Nephron (organoid): Measurements from ENCODE around the gene NCKAP1.

Experiments
- H3K27ac Mint-ChIP-seq, 3 experiments: 2 replicates each; pipeline ENCODE4 v1.8.0; 2020; ENCODE audit warnings: mixed read lengths in 3 of 3, mild to moderate bottlenecking in 2 of 3, moderate library complexity in 1 of 3
- H3K27me3 Mint-ChIP-seq: 2 replicates; pipeline ENCODE4 v1.8.0; 2021; ENCODE audit warnings: low read depth, mild to moderate bottlenecking, moderate library complexity, mixed read lengths
- H3K36me3 Mint-ChIP-seq: 2 replicates; pipeline ENCODE4 v1.8.0; 2020; ENCODE audit warnings: low read depth, mixed read lengths
- H3K4me1 Mint-ChIP-seq: 2 replicates; pipeline ENCODE4 v1.8.0; 2020; ENCODE audit warnings: mixed read lengths
- H3K4me3 Mint-ChIP-seq, 3 experiments: 2 replicates each; pipeline ENCODE4 v1.8.0; 2020; ENCODE audit warnings: mild to moderate bottlenecking in 3 of 3, mixed read lengths in 3 of 3, moderate library complexity in 2 of 3
- H3K9me3 Mint-ChIP-seq: 2 replicates; pipeline ENCODE4 v1.8.0; 2020; ENCODE audit warnings: mixed read lengths
- TF ChIP-seq, protein P1 (sequence below), 3 experiments: fragments of 200-600 bp; sonication (generic); IDR thresholded peaks; one replicate each; pipeline ENCODE4 v1.5.0; 2021; ENCODE audit warnings: antibody characterized with exemption in 3 of 3; ENCODE audit not compliant: unreplicated experiment in 3 of 3

Gene NCKAP1

DNA sequence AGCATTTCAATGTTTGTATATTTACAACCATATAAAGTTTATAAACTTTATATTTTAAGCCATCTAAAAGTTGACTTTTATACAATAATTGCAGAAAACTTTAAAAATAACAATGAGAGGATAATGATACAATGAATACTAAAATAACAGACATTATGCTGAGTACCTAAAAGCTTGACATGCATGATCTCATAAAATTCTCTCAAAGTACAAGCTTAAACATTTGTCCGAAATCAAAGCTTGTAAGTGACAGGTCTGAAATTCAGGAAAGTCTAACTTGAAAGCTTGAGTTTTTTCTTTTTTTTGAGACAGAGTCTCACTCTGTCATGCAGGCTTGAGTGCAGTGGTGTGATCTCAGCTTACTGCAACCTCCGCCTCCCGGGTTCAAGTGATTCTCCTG, 87.7 kb downstream of the NCKAP1 start:
- peaks cover 62% of the 10 kb centered on the region for H3K36me3 Mint-ChIP-seq
- H3K4me1 Mint-ChIP-seq: peaks cover 9% of the 10 kb centered on the region
- H3K27ac Mint-ChIP-seq: no peak overlapping the region
- no peaks in the 10 kb centered on the region for H3K27me3 Mint-ChIP-seq
- no peaks in the 10 kb centered on the region for H3K9me3 Mint-ChIP-seq
- no peak overlapping the region for H3K4me3 Mint-ChIP-seq
- TF ChIP-seq, protein P1, sequence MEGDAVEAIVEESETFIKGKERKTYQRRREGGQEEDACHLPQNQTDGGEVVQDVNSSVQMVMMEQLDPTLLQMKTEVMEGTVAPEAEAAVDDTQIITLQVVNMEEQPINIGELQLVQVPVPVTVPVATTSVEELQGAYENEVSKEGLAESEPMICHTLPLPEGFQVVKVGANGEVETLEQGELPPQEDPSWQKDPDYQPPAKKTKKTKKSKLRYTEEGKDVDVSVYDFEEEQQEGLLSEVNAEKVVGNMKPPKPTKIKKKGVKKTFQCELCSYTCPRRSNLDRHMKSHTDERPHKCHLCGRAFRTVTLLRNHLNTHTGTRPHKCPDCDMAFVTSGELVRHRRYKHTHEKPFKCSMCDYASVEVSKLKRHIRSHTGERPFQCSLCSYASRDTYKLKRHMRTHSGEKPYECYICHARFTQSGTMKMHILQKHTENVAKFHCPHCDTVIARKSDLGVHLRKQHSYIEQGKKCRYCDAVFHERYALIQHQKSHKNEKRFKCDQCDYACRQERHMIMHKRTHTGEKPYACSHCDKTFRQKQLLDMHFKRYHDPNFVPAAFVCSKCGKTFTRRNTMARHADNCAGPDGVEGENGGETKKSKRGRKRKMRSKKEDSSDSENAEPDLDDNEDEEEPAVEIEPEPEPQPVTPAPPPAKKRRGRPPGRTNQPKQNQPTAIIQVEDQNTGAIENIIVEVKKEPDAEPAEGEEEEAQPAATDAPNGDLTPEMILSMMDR (IDR thresholded peaks at IDR 0.05; ENCODE audit: unreplicated experiment in 3 of 3): no peak

DNA sequence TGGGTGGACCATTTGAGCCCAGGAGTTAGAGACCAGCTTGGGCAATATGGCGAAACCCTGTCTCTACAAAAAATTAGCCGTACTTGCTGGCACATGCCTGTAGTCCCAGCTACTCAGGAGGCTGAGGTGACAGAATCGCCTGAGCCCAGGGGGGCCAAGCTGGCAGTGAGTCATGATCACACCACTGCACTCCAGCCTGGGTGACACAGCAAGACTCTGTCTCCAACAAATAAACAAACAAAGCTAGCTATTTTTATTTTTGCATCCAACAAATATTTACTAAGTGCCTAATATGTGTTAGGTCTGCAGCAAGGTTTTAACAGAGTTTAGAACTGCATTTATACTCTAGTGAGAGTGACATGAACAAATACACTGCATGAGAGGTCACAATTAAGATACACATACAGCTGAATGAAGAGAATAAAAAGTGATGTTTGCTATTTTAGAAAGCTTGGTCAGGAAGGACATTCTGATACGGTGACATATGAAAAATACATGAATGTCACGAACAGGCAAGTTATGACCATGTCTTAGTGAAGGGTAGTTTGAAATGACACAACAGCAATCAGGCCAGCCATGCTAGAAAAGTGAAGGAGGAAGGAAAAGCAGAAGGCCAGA, 88.6 kb downstream of the NCKAP1 start:
- Mint-ChIP-seq H3K36me3 (peaks cover 62% of the 10 kb centered on the region), H3K27me3 (no peaks in the 10 kb centered on the region), H3K4me1 (peaks cover 9% of the 10 kb centered on the region), H3K9me3 (no peaks in the 10 kb centered on the region), H3K27ac (no peak overlapping the region), H3K4me3 (no peak overlapping the region)
- TF ChIP-seq, protein P1 (IDR thresholded peaks at IDR 0.05; ENCODE audit: unreplicated experiment in 3 of 3): no peak

DNA sequence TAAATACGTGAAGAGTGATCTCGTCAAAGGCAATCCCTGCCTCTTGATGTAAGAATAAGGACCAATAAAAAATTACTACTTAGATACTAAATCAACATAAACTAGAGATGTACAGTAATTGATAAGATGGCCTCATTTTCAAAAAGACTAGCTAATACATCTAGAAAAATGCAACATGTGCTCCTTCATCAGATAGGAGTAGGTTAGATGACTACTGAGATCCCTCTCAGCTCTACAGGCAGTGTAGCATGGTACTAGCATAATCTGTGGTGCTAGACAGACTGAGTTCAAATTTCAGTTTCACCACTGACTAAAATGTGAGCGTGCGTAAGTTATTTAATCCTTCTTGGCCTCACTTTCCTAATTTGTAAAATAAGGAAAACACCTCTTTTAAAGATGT, 89.2 kb downstream of the NCKAP1 start:
- Mint-ChIP-seq H3K27me3 (no peaks in the 10 kb centered on the region), H3K27ac (no peak overlapping the region), H3K9me3 (no peaks in the 10 kb centered on the region), H3K4me1 (peaks cover 9% of the 10 kb centered on the region), H3K36me3 (peaks cover 62% of the 10 kb centered on the region), H3K4me3 (no peak overlapping the region)
- TF ChIP-seq, protein P1 (IDR thresholded peaks at IDR 0.05; ENCODE audit: unreplicated experiment in 3 of 3): no peak

DNA sequence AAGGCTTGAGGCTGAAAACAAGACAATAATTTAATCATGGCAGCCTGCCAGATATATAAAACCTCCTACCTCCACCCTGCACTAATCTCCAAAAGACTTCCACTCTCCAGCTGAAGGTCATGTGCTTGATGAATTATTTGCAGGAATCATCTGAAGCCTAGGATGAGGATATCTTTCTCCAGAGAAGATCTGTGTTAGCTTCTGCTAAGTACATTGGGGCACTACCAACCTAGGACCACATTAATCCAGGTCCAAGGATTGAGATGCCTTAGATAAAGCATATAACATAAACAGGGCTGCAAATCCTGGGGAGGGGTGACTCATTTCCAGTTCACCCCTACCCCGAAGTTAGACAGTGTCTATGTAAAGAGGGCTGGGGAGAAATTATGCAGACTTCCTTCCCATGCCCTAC, 91.3 kb downstream of the NCKAP1 start:
- H3K36me3 Mint-ChIP-seq: peaks cover 57% of the 10 kb centered on the region

DNA sequence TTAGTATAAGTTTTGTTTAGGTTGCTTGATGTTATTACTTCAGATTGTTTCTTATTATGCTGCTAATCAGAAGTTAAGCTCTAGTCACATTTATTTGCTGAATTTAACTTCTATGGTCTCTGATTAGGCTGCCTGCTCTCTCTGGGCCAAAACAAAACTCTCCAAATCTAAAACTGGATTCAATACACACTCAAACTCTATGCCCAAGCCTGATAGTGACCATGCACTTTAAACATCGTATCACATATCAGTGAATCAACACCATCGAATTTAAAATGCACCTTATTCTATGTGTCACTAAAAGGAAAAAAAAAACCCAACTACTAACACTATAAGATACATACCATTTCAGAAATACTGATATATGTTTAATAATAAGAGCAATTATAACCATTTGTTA, 94.9 kb downstream of the NCKAP1 start:
- no peak overlapping the region for H3K4me3 Mint-ChIP-seq

More for the DNA sequence above, 91.3 kb downstream of the NCKAP1 start:
- TF ChIP-seq, protein P1 (IDR thresholded peaks at IDR 0.05; ENCODE audit: unreplicated experiment in 3 of 3): no peak
- Mint-ChIP-seq H3K27me3 (no peaks in the 10 kb centered on the region), H3K4me1 (peaks cover 21% of the 10 kb centered on the region), H3K27ac (peak overlapping the region; percentile 31 to 63 (median 48)), H3K4me3 (no peak overlapping the region), H3K9me3 (no peaks in the 10 kb centered on the region)

More for the DNA sequence above, 94.9 kb downstream of the NCKAP1 start:
- H3K27ac Mint-ChIP-seq: peak overlapping the region; percentile 46 to 78 (median 59)
- H3K36me3 Mint-ChIP-seq: peaks cover 62% of the 10 kb centered on the region
- TF ChIP-seq, protein P1 (IDR thresholded peaks at IDR 0.05; ENCODE audit: unreplicated experiment in 3 of 3): no peak
- H3K9me3 Mint-ChIP-seq: no peaks in the 10 kb centered on the region
- H3K4me1 Mint-ChIP-seq: peaks cover 29% of the 10 kb centered on the region
- H3K27me3 Mint-ChIP-seq: no peaks in the 10 kb centered on the region
